Keratinocyte (primary cell): ENCODE data around the gene ALOX5. TPM values are rescaled to one million over a fixed set of nuclear protein-coding genes. Genes with fewer than 3 reads are reported as not detected.

Experiments
- DNase-seq: peaks from one replicate; pipeline ENCODE4 v3.0.0-alpha.2; 2011; ENCODE audit warnings: low read depth, missing footprints, low spot score
- FAIRE-seq: peaks from 2 replicates; lab custom pipeline; 2011; peaks lifted over from hg19 to GRCh38; lab: Jason Lieb, UNC
- H2AFZ ChIP-seq: 2 replicates; pipeline ENCODE4 v1.6.0; 2012; ENCODE audit warnings: low read length, control low read depth, inconsistent platforms; ENCODE audit not compliant: control insufficient read depth
- H3K27ac ChIP-seq: 2 replicates; pipeline ENCODE4 v1.5.1; 2011; ENCODE audit warnings: low read length; ENCODE audit not compliant: control insufficient read depth, insufficient read depth
- H3K27me3 ChIP-seq: 3 replicates; pipeline ENCODE4 v1.6.0; 2011; ENCODE audit warnings: low read length; ENCODE audit not compliant: control insufficient read depth, insufficient read depth; ENCODE audit errors: extremely low read depth
- H3K36me3 ChIP-seq, 2 experiments: 2 replicates in 1 of 2; 3 replicates in 1 of 2; pipeline ENCODE4 v1.5.1; 2011; ENCODE audit warnings: low read length in 2 of 2, mild to moderate bottlenecking in 1 of 2; ENCODE audit not compliant: control insufficient read depth in 2 of 2, insufficient read depth in 2 of 2; ENCODE audit errors: extremely low read depth in 1 of 2
- H3K4me1 ChIP-seq: 3 replicates; pipeline ENCODE4 v1.5.1; 2011; ENCODE audit warnings: low read length; ENCODE audit not compliant: control insufficient read depth, insufficient read depth; ENCODE audit errors: extremely low read depth
- H3K4me2 ChIP-seq: 3 replicates; pipeline ENCODE4 v1.6.0; 2011; ENCODE audit warnings: low read depth, low read length; ENCODE audit not compliant: control insufficient read depth, insufficient read depth; ENCODE audit errors: extremely low read depth
- H3K4me3 ChIP-seq, 3 experiments: fragments of 200-600 bp in 1 of 3; sonication (generic) in 1 of 3; 2 replicates in 2 of 3; 3 replicates in 1 of 3; pipeline ENCODE4 v1.5.1; 2011 to 2016; ENCODE audit warnings: low read length in 3 of 3, mild to moderate bottlenecking in 3 of 3, control low read depth in 2 of 3, inconsistent platforms in 1 of 3, low read depth in 1 of 3, mixed read lengths in 1 of 3, mixed run types in 1 of 3, moderate library complexity in 1 of 3; ENCODE audit not compliant: control insufficient read depth in 2 of 3, insufficient read depth in 2 of 3; ENCODE audit errors: extremely low read depth in 1 of 3
- H3K79me2 ChIP-seq: 2 replicates; pipeline ENCODE4 v1.6.0; 2012; ENCODE audit warnings: low read length; ENCODE audit not compliant: control insufficient read depth, insufficient read depth
- H3K9ac ChIP-seq: 3 replicates; pipeline ENCODE4 v1.6.0; 2011; ENCODE audit warnings: low read length; ENCODE audit not compliant: control insufficient read depth, insufficient read depth; ENCODE audit errors: extremely low read depth
- H3K9me1 ChIP-seq: 3 replicates; pipeline ENCODE4 v1.6.0; 2011; ENCODE audit warnings: low read length; ENCODE audit not compliant: control insufficient read depth, insufficient read depth; ENCODE audit errors: extremely low read depth
- H3K9me3 ChIP-seq: 2 replicates; pipeline ENCODE4 v1.5.1; 2012; ENCODE audit warnings: low read depth, low read length; ENCODE audit not compliant: control insufficient read depth
- H4K20me1 ChIP-seq: 3 replicates; pipeline ENCODE4 v1.6.0; 2011; ENCODE audit warnings: low read length; ENCODE audit not compliant: control insufficient read depth, insufficient read depth; ENCODE audit errors: extremely low read depth
- EZH2 ChIP-seq: IDR thresholded peaks from one replicate; pipeline ENCODE4 v1.6.1; 2012; ENCODE audit warnings: inconsistent platforms, mild to moderate bottlenecking, low read length, moderate library complexity
- dilution Hi-C: fragments of 300-500 bp; cut with MboI; formaldehyde crosslinking; loops from one replicate; pipeline ENCODE4 v1.7.0; 2020; ENCODE audit warnings: low sequenced_read_pairs; ENCODE audit not compliant: extremely low pct_ligation_motif_present
- polyA plus RNA-seq, 5 experiments: library from polyadenylated mRNA; depleted of rRNA in 3 of 5; stranded (reverse) in 3 of 5; stranded (forward) in 1 of 5; unstranded in 1 of 5; fragments of >200 nt; gene quantifications; 1 replicate in 1 of 5; 2 replicates in 3 of 5; 3 replicates in 1 of 5; pipeline versions ENCODE4 v1.2.1 to v1.2.3, GENCODE V29; 2011 to 2012; ENCODE audit warnings: missing spikeins in 2 of 5, low read depth in 1 of 5, low replicate concordance in 1 of 5
- TF ChIP-seq, protein P1 (sequence below), 3 experiments: IDR thresholded peaks in 1 of 3; conservative IDR thresholded peaks in 1 of 3; optimal IDR thresholded peaks in 1 of 3; 2 replicates in 2 of 3; 3 replicates in 1 of 3; pipeline versions ENCODE3 to v1.5.1; 2011; ENCODE audit warnings: low read length in 3 of 3, mild to moderate bottlenecking in 3 of 3, moderate library complexity in 2 of 3, control low read depth in 1 of 3, inconsistent platforms in 1 of 3; ENCODE audit not compliant: insufficient read depth in 2 of 3; ENCODE audit errors: extremely low read depth in 1 of 3

The ALOX5 gene
- polyA plus RNA-seq, 1 donor (not counting 4 experiments of a cell fraction or from before 2014, with no cell fraction given) = not detected

DNA sequence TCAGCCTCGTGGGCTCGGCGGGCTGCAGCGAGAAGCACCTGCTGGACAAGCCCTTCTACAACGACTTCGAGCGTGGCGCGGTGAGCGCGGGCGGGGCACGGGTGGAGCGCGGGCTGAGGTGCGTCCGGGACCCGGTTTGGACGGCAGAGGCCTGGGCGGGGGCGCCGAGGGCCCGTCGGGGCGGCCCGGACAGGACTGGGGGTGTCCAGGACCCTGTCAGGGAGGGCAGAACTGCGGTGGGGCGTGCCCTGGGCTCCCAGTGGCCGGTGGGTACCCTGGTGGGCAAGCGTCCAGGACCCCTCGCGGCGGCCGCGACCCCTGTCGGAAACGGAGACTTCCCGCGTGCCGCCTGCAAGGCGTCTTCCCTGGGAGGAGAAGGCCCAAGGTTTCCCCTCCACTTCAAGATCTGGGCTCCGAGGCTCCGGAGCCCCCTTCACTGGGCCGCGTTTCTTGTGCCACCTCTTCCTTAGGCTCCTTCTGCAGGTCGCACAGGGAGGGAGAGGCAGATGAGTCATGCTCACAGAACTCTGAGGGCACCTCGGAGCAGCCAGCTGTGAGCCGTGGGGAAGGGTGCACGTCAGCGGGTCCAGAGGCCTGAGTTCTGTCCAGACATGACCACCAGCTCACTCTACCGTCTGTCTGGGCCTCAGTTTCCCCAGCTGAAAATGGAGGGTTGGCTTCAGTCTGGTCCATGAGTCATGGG lies 485 bp downstream of the ALOX5 start:
- Histone ChIP-seq H3K9me3 (no peaks in the 10 kb centered on the region), H2AFZ (no peak overlapping the region), H3K4me1 (peaks cover 16% of the 10 kb centered on the region), H3K27ac (no peak overlapping the region), H3K9ac (no peak overlapping the region), H4K20me1 (no peaks in the 10 kb centered on the region), H3K4me3 (peak overlapping the region in 2 of 3 experiments; percentile 16 to 34), H3K79me2 (no peaks in the 10 kb centered on the region), H3K4me2 (peak overlapping the region; percentile 37), H3K9me1 (no peaks in the 10 kb centered on the region), H3K27me3 (peaks cover 34% of the 10 kb centered on the region), H3K36me3 (no peaks in the 10 kb centered on the region)
- TF ChIP-seq, protein P1, sequence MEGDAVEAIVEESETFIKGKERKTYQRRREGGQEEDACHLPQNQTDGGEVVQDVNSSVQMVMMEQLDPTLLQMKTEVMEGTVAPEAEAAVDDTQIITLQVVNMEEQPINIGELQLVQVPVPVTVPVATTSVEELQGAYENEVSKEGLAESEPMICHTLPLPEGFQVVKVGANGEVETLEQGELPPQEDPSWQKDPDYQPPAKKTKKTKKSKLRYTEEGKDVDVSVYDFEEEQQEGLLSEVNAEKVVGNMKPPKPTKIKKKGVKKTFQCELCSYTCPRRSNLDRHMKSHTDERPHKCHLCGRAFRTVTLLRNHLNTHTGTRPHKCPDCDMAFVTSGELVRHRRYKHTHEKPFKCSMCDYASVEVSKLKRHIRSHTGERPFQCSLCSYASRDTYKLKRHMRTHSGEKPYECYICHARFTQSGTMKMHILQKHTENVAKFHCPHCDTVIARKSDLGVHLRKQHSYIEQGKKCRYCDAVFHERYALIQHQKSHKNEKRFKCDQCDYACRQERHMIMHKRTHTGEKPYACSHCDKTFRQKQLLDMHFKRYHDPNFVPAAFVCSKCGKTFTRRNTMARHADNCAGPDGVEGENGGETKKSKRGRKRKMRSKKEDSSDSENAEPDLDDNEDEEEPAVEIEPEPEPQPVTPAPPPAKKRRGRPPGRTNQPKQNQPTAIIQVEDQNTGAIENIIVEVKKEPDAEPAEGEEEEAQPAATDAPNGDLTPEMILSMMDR (optimal IDR thresholded peaks at IDR 0.05 in 1 of 3, IDR thresholded peaks at IDR 0.05 in 1 of 3, conservative IDR thresholded peaks at IDR 0.05 in 1 of 3; ENCODE audit: extremely low read depth in 1 of 3, insufficient read depth in 2 of 3, low read length in 3 of 3) = no peak
- peak; percentile 82 for TF ChIP-seq EZH2
- dilution Hi-C loops = no loop called here
- DNase-seq (no peak), FAIRE-seq (no peak)

DNA sequence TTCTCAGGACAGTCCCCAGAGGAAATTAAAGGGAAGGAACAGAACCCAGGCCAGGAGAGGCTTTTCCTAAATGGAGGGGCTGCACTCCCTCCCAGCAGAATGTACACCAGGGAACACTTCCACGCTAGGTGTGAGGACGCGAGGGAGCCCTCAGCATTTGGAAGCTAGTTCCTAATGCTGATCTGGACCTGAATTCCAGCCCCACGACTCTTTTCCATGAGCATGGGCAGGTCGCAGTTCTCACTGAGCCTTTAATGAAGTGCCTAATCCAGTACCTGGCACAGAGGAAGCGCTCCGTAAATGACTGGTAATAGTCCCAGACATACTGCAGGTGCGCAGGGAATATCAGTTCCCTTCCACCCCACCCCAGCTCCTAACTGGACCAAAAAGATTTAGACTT lies 1.1 kb downstream of the ALOX5 start:
- Histone ChIP-seq H4K20me1 (no peaks in the 10 kb centered on the region), H3K27me3 (peaks cover 34% of the 10 kb centered on the region), H3K27ac (no peak overlapping the region), H3K4me3 (no peak overlapping the region), H3K9me3 (no peaks in the 10 kb centered on the region), H3K4me1 (peaks cover 16% of the 10 kb centered on the region), H3K36me3 (no peaks in the 10 kb centered on the region), H3K4me2 (peak overlapping the region; percentile 37), H3K9me1 (no peaks in the 10 kb centered on the region), H3K9ac (no peak overlapping the region), H2AFZ (no peak overlapping the region), H3K79me2 (no peaks in the 10 kb centered on the region)
- dilution Hi-C loops = no loop called here
- FAIRE-seq (no peak), DNase-seq (no peak)
- TF ChIP-seq, protein P1 (optimal IDR thresholded peaks at IDR 0.05 in 1 of 3, IDR thresholded peaks at IDR 0.05 in 1 of 3, conservative IDR thresholded peaks at IDR 0.05 in 1 of 3; ENCODE audit: extremely low read depth in 1 of 3, insufficient read depth in 2 of 3, low read length in 3 of 3) = no peak
- TF ChIP-seq EZH2 = no peak
